T-helper 22 cell (primary cell): ENCODE results near the gene IKZF1.
A peak's percentile ranks its signal among the peaks of the same experiment; 100 is the strongest.

ENCODE experiments used
- DNase-seq: peaks from one replicate; pipeline ENCODE4 v3.0.0-alpha.2; 2020; ENCODE audit warnings: low read depth

The IKZF1 gene

DNA sequence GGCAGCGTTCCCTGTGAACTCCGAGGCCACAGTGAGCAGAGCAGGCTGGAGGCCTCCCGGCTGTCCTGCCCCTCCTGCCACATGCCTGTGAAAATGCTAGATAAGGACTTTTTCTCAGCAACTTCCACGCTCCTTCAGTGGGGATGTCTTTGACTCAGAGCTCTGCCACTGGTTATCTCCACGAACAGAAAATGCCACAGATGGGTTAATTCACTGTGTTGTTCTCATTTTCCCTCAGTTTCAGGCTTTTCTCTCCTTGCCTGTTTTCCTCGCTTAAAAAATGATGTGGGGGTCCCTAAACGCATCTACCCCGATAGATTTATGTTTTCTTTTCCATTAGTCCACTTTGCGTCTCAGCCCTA is 51.3 kb downstream of the IKZF1 start:
- DNase-seq: no peak

DNA sequence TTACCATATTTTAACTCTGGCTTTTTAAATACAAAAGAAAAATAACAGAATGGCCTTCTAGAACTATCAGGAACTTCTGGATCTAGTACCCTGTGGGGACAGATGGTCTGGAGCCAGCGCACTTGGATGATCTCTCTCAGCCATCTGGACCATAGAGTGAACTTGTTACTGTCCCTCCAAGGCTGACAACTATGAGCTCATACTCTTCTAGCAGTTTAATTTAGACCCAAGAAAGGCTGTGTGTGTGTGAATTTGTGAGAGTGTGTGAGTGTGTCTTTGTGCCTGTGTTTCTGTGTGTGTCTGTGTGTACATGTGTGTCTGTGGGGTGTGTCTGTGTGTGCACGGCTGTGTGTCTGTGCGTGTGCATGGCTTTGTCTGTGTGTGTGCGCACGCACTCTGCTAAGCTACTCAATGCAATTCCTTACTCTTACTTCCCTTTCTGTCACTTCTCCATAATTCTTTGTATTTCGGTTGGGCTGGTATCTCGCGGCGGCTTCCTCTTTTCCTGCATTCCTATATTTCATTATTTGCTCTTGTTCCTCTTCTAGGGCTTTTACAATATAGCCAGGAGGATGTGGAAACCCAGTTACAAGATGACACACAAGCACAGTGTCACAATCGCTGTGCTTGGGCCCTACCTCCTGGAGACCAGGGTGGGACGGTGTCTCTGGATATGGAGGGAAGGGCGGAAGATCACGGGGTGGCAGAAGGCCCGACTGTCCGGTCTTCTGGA is 51.9 kb downstream of the IKZF1 start:
- DNase-seq: no peak

DNA sequence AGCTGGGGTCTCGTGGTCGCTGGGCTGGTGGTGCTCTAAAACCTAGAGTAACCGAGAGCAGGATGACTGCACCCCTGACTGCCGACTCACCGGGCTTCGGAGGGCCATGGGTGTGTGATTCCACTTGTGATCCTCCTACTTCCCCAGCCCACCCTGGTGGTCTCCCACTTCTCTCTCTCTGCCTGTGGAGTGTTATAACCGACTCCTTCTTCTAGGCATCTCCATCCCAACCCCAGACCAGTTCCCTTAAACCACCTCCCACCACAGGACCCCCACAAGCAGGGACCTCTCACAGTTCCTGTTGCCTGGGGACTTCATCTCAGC is 52.4 kb downstream of the IKZF1 start:
- DNase-seq: no peak

GRCh38 chr7:50357426-50357825 is 52.9 kb downstream of the IKZF1 start:
- DNase-seq: no peak

DNA sequence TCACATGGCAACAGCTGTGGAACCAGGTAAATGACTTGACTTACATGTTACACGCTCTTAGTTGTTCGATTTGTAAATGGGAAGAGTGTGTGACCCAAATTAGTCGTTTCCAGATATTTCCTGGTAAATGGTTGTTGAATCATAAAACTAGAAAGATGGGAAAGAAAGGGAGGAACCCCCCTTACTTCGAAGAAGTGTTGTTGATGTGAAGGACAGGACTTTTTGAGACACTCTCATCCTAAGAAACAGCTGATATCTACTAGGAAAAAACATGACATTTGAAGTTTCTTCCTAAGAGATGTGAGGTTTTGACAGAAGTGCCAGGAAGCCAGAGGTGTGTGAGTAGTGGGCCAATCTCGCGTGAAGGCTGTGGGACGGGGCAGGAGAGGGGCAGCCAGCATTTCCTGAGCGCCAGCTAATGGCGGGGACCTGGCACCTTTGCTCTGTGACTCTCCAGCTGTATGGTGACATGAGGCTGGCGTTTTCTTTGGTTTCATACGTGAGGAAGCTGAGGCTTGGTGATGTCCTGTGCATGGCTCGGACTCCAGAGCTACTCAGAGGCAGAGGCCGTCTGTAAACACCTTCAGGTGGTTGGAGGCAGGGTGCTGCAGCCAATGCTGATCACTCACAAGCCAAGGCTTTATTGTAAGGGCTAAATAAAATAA is 53.7 kb downstream of the IKZF1 start:
- DNase-seq: no peak

DNA sequence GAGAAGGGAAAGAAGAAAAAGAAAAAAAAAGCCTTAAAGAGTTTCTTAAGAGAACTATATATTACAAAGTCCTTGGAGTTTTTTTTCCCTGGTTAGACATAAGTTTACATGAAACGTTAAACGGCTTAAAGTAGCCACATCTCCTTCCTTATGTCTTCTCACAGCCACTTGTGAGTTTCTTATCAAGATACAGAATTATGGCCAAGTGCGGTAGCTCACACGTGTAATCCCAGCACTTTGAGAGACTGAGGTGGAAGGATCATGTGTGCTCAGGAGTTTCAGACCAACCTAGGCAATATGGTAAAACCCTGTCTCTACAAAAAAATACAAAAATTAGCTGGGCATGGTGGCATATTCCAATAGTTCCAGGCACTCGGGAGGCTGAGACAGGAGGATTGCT is 54.3 kb downstream of the IKZF1 start:
- no peak for DNase-seq

DNA sequence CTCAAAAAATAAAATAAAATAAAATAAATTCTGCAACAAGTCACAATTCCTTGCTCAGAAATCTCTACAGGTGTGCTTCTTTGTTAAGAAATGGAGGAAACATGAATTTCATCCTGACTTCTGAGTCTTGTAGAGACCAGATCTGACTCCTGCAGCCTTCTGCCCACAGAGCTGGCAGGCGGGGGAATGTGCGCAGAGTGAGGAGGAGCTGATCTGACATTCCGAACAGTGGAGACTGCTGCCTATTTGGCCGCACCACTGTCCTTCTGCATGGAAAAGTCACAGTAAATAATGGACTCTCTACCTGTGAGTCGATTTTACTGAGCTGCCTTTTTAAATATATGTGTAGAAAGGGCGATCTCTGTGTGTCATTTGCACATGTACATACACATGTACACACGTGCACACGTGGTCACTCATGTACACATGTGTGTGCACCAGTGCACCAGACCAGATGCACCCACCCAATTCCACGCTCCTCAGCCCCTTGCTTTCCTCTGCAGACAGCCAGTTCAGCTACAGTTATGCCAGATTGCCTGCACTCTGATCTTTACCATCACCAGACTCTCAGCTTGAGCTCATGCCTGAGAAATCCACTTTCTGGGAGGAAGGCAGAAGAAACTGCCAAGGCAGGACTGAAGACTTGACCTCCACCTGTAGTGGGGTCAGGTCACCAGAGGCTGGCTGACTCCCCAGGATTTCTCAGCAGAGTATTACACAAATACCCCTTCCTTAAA is 54.9 kb downstream of the IKZF1 start:
- no peak for DNase-seq

GRCh38 chr7:50359995-50360925 is 55.7 kb downstream of the IKZF1 start:
- DNase-seq: peak; percentile 84

DNA sequence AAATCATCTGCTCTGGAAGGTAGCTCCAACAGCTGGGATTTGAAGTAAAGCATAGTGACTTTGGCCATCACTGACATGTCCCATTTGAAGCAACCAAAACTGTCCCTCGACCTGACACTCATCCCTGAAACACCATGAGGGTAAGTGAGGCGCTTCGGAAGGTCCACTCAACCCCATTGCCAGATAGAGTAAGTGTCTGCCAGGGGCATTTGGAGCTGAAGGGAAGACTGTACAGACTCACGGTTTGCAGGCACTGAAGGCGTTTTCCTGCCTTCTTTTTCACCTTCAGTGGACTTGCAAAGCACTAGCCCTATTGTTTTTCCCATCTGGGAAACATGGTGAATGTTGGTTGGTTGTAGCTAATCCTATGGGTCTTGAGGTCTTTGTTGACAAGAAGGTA is 57.6 kb downstream of the IKZF1 start:
- no peak for DNase-seq

- DNase-seq: no peak
These were observed 58.3 kb downstream of the IKZF1 start for GRCh38 chr7:50362712-50363282.

- peak; percentile 55 for DNase-seq
These were observed 59.0 kb downstream of the IKZF1 start for GRCh38 chr7:50363327-50364060.

GRCh38 chr7:50364645-50365044 is 60.1 kb downstream of the IKZF1 start:
- DNase-seq: no peak

- DNase-seq: no peak
These were observed 61.8 kb downstream of the IKZF1 start for GRCh38 chr7:50366311-50366710.

GRCh38 chr7:50367100-50367499 is 62.6 kb downstream of the IKZF1 start:
- no peak for DNase-seq

DNA sequence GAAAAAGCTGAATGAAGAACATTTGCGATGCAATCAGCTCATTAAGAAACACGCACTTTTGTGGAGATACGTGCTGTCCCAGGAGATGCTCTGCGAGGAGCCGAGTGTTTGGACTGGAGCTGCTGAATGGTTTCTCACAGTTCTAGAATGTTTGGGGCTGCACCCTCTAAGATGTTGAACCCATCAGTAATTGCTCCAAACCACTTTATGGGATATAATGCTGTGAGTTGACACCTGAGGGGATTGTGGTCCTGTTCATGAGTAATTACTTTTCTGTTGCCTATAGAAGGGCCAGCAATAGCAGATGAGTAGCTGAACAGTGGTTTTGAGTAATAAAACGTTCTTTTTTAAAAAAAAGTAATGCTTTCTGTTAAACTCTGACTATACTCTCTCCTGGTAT is 63.1 kb downstream of the IKZF1 start:
- DNase-seq: no peak

DNA sequence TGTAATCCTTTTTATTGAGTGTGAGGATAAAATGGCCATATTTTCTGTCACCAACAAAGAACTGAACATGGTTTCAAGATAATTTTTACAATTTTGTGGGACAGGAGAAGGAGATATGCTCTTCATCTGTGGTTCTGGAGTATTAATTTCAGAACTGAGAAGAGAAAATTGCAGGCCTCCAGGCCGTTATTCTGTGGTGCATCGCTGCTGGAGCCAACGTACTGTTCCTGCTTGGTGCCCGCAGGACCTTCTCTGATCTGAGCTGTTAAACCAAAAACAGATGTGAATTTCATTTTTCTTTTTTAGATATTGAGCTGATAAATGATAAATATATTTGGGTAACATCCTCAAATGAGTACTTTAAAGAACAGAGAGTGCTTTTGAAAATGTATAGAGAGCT is 63.9 kb downstream of the IKZF1 start:
- no peak for DNase-seq

- DNase-seq: no peak
These were observed 64.9 kb downstream of the IKZF1 start for GRCh38 chr7:50369143-50370026.

- no peak for DNase-seq
These were observed 66.4 kb downstream of the IKZF1 start for GRCh38 chr7:50370884-50371283.

DNA sequence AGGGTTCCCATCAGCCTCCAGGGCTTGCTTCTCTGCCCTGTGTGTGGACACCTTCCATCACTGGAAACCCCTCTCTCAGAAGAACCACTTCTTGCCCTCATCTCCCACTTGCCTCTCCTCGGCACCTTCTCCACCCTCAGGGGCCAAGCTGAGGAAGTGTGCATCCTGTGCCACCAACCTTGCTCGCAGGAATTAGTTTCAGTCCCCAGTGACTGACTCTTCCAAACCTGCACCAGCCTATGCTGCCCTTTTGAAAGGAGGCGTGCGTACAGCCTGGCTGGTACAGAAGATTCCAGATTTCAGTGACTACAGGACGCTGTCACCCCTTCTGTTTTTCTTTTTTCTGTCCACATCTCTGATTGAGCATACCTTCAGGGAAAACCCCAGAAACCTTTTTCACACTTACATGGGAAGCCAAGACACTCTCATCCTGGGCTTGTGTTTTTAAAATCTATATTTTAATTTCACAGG is 67.1 kb downstream of the IKZF1 start:
- no peak for DNase-seq

DNA sequence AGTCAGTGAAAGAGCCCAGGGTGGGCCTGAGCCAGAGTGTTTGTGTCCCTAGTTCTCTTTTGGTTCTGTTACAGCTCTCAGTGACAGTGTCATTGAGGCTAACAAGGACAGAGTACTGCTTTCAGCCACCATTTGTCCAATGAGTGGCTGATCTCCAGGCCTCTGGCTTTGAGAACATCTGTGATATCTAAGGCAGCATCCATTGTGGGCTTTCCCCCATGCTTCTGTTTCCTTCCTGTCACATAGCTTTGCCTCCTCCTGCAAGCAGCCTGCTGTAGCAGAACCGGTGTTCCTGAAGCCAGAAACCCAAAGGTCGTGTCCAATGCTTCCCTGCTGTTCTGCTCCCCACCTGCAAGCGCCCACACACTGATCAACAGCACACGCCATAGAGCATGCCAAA is 68.4 kb downstream of the IKZF1 start:
- no peak for DNase-seq
